GM12878 (cell line): ENCODE measurements around the gene ATP6V0A1. TPM values are rescaled to one million over a fixed set of nuclear protein-coding genes. Genes with fewer than 3 reads are reported as not detected.
"Not testable (repeated sequence)": the region's sequence is repeated elsewhere in the genome, so short reads cannot be mapped to it uniquely, and the experiment has no call there.

Experiments
- ATAC-seq: fragments of 200-7000 bp; cut with Tn5 transposase; 3 replicates; pipeline ENCODE4 v1.9.1; 2020; ENCODE audit warnings: mild to moderate bottlenecking, moderate library complexity
- BruUV-seq: library from RNA; stranded (reverse); fragments of 400-500 nt; replicated peaks from 2 replicates; lab custom pipeline; 2021; lab: Mats Ljungman, UMichigan
- CTCF ChIA-PET: fragments of 300-600 bp; sonication (Branson Sonifier 250); formaldehyde crosslinking; extraction: SDS; loops from one replicate; lab custom pipeline; 2021; ENCODE audit warnings: inconsistent platforms; lab: Yijun Ruan, JAX
- POLR2A ChIA-PET: fragments of 350-600 bp; formaldehyde crosslinking; extraction: SDS; loops from one replicate; lab custom pipeline; 2021; ENCODE audit warnings: inconsistent platforms; lab: Charles Lee
- RAD21 ChIA-PET: fragments of 300-600 bp; sonication (Branson Sonifier 250); formaldehyde crosslinking; loops from one replicate; lab custom pipeline; 2023; ENCODE audit warnings: antibody characterized with exemption; ENCODE audit not compliant: unreplicated experiment; lab: Charles Lee
- SMC1A ChIA-PET: fragments of 300-600 bp; sonication (Branson Sonifier 250); formaldehyde crosslinking; loops from one replicate; lab custom pipeline; 2023; ENCODE audit not compliant: unreplicated experiment, uncharacterized antibody; lab: Charles Lee
- DNase-seq: peaks from one replicate; pipeline ENCODE4 v3.0.0-alpha.2; 2011; ENCODE audit warnings: low read depth, low spot score
- FAIRE-seq: peaks from 3 replicates; lab custom pipeline; 2011; peaks lifted over from hg19 to GRCh38; lab: Jason Lieb, UNC
- H2AFZ ChIP-seq: 2 replicates; pipeline ENCODE4 v1.6.0; 2011; ENCODE audit warnings: low read depth, low read length, control low read depth; ENCODE audit not compliant: control insufficient read depth
- H3K27ac ChIP-seq: 2 replicates; pipeline ENCODE4 v1.5.1; 2011; ENCODE audit warnings: control low read depth; ENCODE audit not compliant: control insufficient read depth, insufficient read depth
- H3K27me3 ChIP-seq, 2 experiments: replicated peaks in 1 of 2; 2 replicates each; pipeline versions ENCODE4 v1.6.0 to v1.6.1; 2011; ENCODE audit warnings: low read length in 1 of 2; ENCODE audit not compliant: control insufficient read depth in 2 of 2, insufficient read depth in 2 of 2
- H3K36me3 ChIP-seq, 2 experiments: 2 replicates each; pipeline ENCODE4 v1.5.1; 2011; ENCODE audit warnings: low read length in 1 of 2; ENCODE audit not compliant: control insufficient read depth in 2 of 2, insufficient read depth in 2 of 2
- H3K4me1 ChIP-seq: 2 replicates; pipeline ENCODE4 v1.6.1; 2011; ENCODE audit warnings: mild to moderate bottlenecking, low read length, moderate library complexity, mixed read lengths; ENCODE audit not compliant: control insufficient read depth, insufficient read depth
- H3K4me2 ChIP-seq: 2 replicates; pipeline ENCODE4 v1.6.0; 2011; ENCODE audit warnings: control low read depth; ENCODE audit not compliant: control insufficient read depth, insufficient read depth
- H3K4me3 ChIP-seq: fragments of 200-600 bp; sonication (generic); 2 replicates; pipeline ENCODE4 v1.5.1; 2016
- H3K79me2 ChIP-seq: 2 replicates; pipeline ENCODE4 v1.6.0; 2011; ENCODE audit warnings: low read length; ENCODE audit not compliant: control insufficient read depth, insufficient read depth
- H3K9ac ChIP-seq: 2 replicates; pipeline ENCODE4 v1.8.0; 2011; ENCODE audit warnings: low read length, control low read depth, mixed read lengths; ENCODE audit not compliant: control insufficient read depth, insufficient read depth
- H3K9me3 ChIP-seq: replicated peaks from 3 replicates; pipeline ENCODE4 v1.5.1; 2011; ENCODE audit warnings: mild to moderate bottlenecking, low read length; ENCODE audit not compliant: control insufficient read depth, insufficient read depth
- H4K20me1 ChIP-seq: 2 replicates; pipeline ENCODE4 v1.6.0; 2011; ENCODE audit not compliant: control insufficient read depth, insufficient read depth
- MYC ChIP-seq: IDR thresholded peaks from 2 replicates; pipeline ENCODE4 v1.6.1; 2011; ENCODE audit warnings: mild to moderate bottlenecking, low read length, moderate library complexity, inconsistent platforms; ENCODE audit not compliant: insufficient read depth, insufficient replicate concordance, insufficient read length, severe bottlenecking
- RCOR1 ChIP-seq: conservative IDR thresholded peaks from 2 replicates; pipeline ENCODE4 v1.6.1; 2012; ENCODE audit warnings: low read depth, low read length, improper control_type of control experiment
- WGBS: methylation state at CpG from one replicate; pipeline ENCODE4 v1.1.6; 2016; ENCODE audit warnings: low lambda C conversion rate; ENCODE audit not compliant: insufficient replicate concordance, insufficient coverage; ENCODE audit errors: missing lambda C conversion rate; 5-methylcytosine and 5-hydroxymethylcytosine counted together
- in situ Hi-C: fragments of 300-500 bp; cut with MboI; formaldehyde crosslinking; loops from 9 replicates; pipeline ENCODE4 v1.14.3; 2018; ENCODE audit warnings: mixed read lengths
- intact Hi-C: fragments of 100-400 bp; cut with micrococcal nuclease; formaldehyde crosslinking; loops from one replicate; pipeline ENCODE4 v1.14.2; 2022; ENCODE audit not compliant: unreplicated experiment
- polyA plus RNA-seq, 11 experiments: library from polyadenylated mRNA; depleted of rRNA in 4 of 11; unstranded in 6 of 11; stranded (reverse) in 5 of 11; fragments of >200 nt; fragmentation: Nextera tagmentation in 4 of 11; fragmentation: Illumina TruSeq in 1 of 11; extraction: Ambion mirVana in 4 of 11; extraction: Trizol in 1 of 11; gene quantifications; 1 replicate in 1 of 11; 2 replicates in 10 of 11; pipeline versions ENCODE4 v1.2.1 to v1.2.3, GENCODE V29; 2011 to 2016; ENCODE audit warnings: inconsistent platforms in 2 of 11, missing spikeins in 2 of 11, low read depth in 1 of 11
- total RNA-seq, 4 experiments: library from RNA; depleted of rRNA in 3 of 4; stranded (reverse); fragments of >200 nt in 3 of 4; fragmentation: Illumina TruSeq in 1 of 4; extraction: Trizol in 1 of 4; gene quantifications; 2 replicates each; pipeline versions ENCODE4 v1.2.1 to v1.2.3, GENCODE V29; 2013 to 2021

The ATP6V0A1 gene
- total and polyA plus RNA-seq, 10 of the 15 experiments (the other 5 are each of a cell fraction or from before 2014, with no cell fraction given) = 3.0 to 76.6 (median 30.9) TPM

GRCh38 chr17:42543190-42544079 is 84.8 kb downstream of the ATP6V0A1 start (continued):
- TF ChIP-seq RCOR1 = no peak

DNA sequence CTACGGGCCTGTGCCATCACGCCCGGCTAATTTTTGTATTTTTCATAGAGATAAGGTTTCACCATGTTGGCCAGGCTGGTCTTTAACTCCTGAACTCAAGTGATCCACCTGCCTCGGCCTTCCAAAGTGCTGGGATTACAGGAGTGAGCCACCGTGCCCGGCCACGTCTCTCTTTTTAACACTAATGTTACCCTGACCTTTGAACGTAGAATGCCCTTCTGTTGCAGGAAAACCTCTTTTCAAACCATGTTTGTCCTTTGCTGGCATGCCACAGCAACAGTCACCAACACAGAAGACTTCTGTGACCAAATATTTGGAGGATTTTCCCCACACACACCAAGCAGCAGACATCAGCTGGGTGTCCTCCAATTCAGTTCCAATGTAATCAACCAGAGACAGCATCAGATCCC is 86.2 kb downstream of the ATP6V0A1 start:
- TF ChIP-seq MYC = no peak
- Histone ChIP-seq H3K27me3 (no peaks in the 10 kb centered on the region), H3K4me3 (no peak overlapping the region), H2AFZ (no peak overlapping the region), H3K4me1 (peaks cover 11% of the 10 kb centered on the region), H4K20me1 (no peaks in the 10 kb centered on the region), H3K9ac (no peak overlapping the region), H3K9me3 (no peaks in the 10 kb centered on the region), H3K36me3 (no peaks in the 10 kb centered on the region; a peak in 2 of 4 replicates), H3K4me2 (no peak overlapping the region), H3K27ac (no peak overlapping the region), H3K79me2 (no peaks in the 10 kb centered on the region)
- 79% methylated on average over 8 of the region's 8 CpGs for WGBS
- FAIRE-seq (no peak), DNase-seq (no peak), ATAC-seq (no peak)
- BruUV-seq = no TSS peak
- intact Hi-C loops (loop anchor here (5.0 kb wide), 1 partner anchor 217 kb away; the partner anchor contains the start of gene RAMP2), in situ Hi-C loops (no loop called here)
- ChIA-PET SMC1A (no interaction called here), RAD21 (no interaction called here), CTCF (interaction anchor here (1.7 kb wide), 1 partner anchor 136 kb away, joined by 6 read pairs; no protein-coding TSS in a partner anchor), POLR2A (interaction anchor here (0.6 kb wide), 1 partner anchor 302 kb away, joined by 3 read pairs; no protein-coding TSS in a partner anchor)

DNA sequence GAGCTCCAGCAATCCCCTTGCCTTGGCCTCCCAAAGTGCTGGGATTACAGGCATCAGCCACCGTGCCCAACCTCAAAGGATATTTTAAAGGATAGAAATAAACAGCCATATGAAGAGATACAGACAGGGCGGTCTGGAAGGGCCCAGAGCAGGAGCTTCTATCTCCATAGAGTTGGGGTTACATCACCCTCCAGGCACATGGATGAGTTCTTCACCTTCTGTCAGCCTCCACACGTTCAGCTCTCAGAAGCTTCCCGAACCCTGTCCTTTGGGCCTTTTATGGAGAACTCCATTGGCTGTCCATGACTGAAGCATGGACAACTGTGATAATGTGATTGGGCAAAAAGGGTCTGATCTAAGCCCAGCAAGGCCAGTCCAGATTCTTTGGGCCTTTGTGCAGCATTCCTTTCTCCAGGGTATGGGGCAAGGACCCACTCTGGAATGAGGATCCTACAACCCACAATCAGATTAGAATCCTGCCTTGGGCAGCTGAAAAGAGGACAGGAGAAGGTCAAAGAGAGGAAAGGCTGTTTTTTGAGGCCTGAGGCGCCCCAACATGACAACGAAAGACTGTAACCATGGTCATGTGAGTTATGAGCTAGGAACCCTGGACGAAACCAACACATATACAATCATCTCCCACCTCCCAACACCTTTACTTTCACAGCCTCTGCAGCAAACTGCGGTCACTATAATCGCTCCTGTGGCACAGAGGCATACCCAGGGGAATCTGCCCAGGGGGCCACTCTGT is 87.3 kb downstream of the ATP6V0A1 start:
- SMC1A ChIA-PET = interaction anchor here (2.0 kb wide), 1 partner anchor 9 kb away, joined by 8 read pairs; the partner anchor contains the start of gene NAGLU
- H4K20me1 ChIP-seq, H3K4me2 ChIP-seq, H3K27me3 ChIP-seq, FAIRE-seq, BruUV-seq, H3K27ac ChIP-seq, H3K36me3 ChIP-seq, H3K4me3 ChIP-seq, in situ Hi-C loops, DNase-seq, H3K9ac ChIP-seq, H3K79me2 ChIP-seq, H3K9me3 ChIP-seq, ATAC-seq, H2AFZ ChIP-seq, RAD21 ChIA-PET: not testable (repeated sequence)
- H3K4me1 ChIP-seq = peaks cover 11% of the 10 kb centered on the region
- CTCF ChIA-PET = interaction anchor here (1.7 kb wide), 1 partner anchor 135 kb away, joined by 6 read pairs; no protein-coding TSS in a partner anchor
- POLR2A ChIA-PET = interaction anchor here (0.5 to 0.6 kb wide), 3 partner anchors 260 to 522 kb away, joined by 3 to 4 read pairs (median 3); no protein-coding TSS in a partner anchor
- 91% methylated on average over 9 of the region's 9 CpGs for WGBS
- intact Hi-C loops = loop anchor here (5.0 kb wide), 1 partner anchor 216 kb away; the partner anchor contains the start of gene RAMP2
